ENCODE measurements around the gene CFAP45.

Gene CFAP45

DNA sequence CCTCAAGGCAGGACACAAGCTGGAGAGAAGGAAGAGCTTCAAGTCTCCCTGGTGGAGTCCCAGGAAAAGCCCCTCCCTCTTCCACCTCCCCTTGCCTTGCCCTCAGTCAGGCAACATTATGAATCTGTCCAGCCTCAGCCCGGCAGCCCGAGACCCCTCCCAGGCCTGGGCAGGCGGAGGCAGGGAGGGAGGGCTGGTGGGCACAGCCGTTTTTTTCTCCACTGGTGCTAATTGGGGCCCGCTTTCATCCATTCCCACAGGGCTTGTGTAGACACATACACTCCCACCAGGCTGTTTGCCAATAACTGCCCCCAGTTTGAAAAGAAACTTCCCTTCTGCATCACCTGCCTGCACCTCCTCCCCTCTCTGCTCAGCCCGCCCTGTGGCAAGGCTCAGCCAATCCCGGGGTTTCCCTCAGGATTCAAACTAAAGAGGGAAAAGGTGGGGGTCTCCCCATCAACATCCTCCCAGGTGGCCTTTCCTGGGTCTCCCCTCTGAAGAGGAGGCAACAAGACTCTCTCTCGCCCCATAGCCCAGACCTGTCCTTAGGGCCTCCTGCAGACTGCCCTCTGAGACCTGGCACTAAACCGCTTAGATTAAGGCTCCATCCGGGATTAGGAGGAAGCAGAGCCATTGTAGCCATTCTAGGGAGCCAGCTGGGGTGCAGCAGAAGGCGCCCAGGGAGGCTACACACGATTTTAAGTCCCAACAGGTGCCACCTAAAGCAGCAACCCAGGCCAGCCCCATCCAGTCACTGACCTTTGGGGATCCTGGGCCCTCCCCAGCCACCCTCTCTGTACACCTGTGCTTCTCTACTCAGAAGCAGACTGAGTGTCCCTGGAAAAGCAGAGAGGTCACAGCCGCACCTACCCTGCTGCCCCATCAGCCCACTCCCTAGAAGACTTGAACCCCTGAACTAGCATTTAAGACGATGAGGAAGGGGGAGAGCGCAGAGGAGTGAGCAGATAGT is 41.9 kb upstream of the CFAP45 start:
- Histone ChIP-seq H3K4me3 (ENCODE audit: low read depth in 1 of 2, low read length in 2 of 2) (no peak overlapping the region), H3K36me3 (ENCODE audit: insufficient read depth, low read length) (no peaks in the 10 kb centered on the region), H3K27me3 (ENCODE audit: control insufficient read depth in 1 of 2, insufficient read depth in 2 of 2, low read length in 2 of 2) (peaks cover 0 to under 1% of the 10 kb centered on the region in 2 donors), H3K27ac (ENCODE audit: low read depth, low read length) (no peak overlapping the region), H3K9me3 (ENCODE audit: low read length) (no peaks in the 10 kb centered on the region), H3K4me1 (ENCODE audit: insufficient read depth, low read length) (peaks cover 7% of the 10 kb centered on the region), H3K9ac (ENCODE audit: low read length) (no peak overlapping the region)

DNA sequence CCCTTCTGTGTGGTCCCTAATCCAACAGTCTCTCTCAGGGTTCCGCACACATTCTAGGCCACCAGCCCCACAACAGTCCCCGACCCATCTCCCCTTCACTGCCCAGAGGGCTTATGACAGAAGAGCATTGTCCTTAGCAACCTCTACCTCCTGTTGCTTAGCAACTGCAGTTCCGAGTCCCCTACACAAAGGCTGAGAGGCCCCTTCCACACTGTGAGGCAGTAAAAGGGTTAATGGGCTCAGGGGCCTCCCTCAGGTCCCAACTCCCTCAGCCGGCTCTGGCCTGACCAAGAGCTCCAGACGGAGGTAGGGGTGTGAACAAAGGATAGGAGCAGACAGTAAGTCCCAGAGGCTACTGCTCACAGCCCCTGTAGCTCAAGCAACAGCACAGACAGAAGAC is 41.2 kb upstream of the CFAP45 start:
- H3K27ac ChIP-seq (ENCODE audit: low read depth, low read length) = no peak overlapping the region
- no peak overlapping the region for H3K4me3 ChIP-seq (ENCODE audit: low read depth in 1 of 2, low read length in 2 of 2)
- no peaks in the 10 kb centered on the region for H3K9me3 ChIP-seq (ENCODE audit: low read length)
- no peaks in the 10 kb centered on the region for H3K36me3 ChIP-seq (ENCODE audit: insufficient read depth, low read length)
- H3K9ac ChIP-seq (ENCODE audit: low read length) = no peak overlapping the region
- H3K27me3 ChIP-seq (ENCODE audit: control insufficient read depth in 1 of 2, insufficient read depth in 2 of 2, low read length in 2 of 2) = peaks cover 0 to 5% of the 10 kb centered on the region in 2 donors
- H3K4me1 ChIP-seq (ENCODE audit: insufficient read depth, low read length) = peaks cover 7% of the 10 kb centered on the region

DNA sequence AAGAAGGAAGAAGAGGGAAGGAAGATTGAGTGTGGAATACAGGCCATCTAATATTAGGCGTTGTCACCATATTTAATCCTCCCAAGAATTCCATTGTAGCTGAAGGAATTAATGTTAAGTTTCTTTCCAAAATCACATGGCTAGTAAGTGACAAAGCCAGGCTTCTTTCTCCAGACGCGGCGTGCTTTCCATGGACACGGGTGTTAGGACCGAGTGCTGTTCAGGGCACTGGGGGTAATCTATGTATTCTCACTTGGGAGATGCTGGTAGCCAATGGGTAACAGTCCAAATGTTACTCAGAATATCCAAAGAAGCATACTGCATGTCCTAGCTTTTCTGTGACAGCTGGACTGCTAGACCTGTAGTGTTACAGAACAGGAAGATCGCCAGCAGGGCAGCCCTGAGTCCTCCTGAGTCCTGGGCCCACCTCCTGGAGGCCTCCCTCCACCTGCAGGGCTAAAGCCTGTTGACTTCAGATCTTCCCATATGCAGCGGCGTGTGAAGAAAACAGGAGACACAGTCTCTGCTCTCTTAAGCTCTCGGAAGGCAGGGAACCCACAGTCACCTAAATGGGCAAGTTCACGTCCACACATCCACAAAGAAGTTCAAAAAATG is 40.1 kb upstream of the CFAP45 start:
- no peaks in the 10 kb centered on the region for H3K9me3 ChIP-seq (ENCODE audit: low read length)
- no peaks in the 10 kb centered on the region for H3K36me3 ChIP-seq (ENCODE audit: insufficient read depth, low read length)
- H3K9ac ChIP-seq (ENCODE audit: low read length) = no peak overlapping the region
- no peak overlapping the region for H3K27ac ChIP-seq (ENCODE audit: low read depth, low read length)
- peaks cover 0 to 5% of the 10 kb centered on the region in 2 donors for H3K27me3 ChIP-seq (ENCODE audit: control insufficient read depth in 1 of 2, insufficient read depth in 2 of 2, low read length in 2 of 2)
- H3K4me1 ChIP-seq (ENCODE audit: insufficient read depth, low read length) = peaks cover 4% of the 10 kb centered on the region
- H3K4me3 ChIP-seq (ENCODE audit: low read depth in 1 of 2, low read length in 2 of 2) = no peak overlapping the region

DNA sequence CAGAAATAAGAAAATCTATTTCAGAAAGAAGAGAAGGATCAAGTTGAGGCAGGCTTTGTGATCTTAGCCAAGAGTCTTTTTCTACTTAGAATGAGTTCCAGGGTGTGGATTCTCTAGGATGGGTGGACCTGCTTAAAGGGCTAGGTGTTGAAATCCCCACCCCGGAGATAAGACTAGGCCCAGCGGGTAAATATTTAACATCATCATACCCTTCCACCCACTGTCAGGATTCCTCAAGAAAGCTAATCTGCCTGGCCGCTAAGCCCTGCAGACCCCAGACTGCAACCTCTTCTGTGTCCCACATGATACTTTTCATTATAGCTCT is 39.7 kb upstream of the CFAP45 start:
- no peak overlapping the region for H3K27ac ChIP-seq (ENCODE audit: low read depth, low read length)
- H3K27me3 ChIP-seq (ENCODE audit: control insufficient read depth in 1 of 2, insufficient read depth in 2 of 2, low read length in 2 of 2) = peaks cover 0 to 5% of the 10 kb centered on the region in 2 donors
- no peak overlapping the region for H3K9ac ChIP-seq (ENCODE audit: low read length)
- H3K9me3 ChIP-seq (ENCODE audit: low read length) = no peaks in the 10 kb centered on the region
- H3K36me3 ChIP-seq (ENCODE audit: insufficient read depth, low read length) = no peaks in the 10 kb centered on the region
- H3K4me3 ChIP-seq (ENCODE audit: low read depth in 1 of 2, low read length in 2 of 2) = no peak overlapping the region
- no peaks in the 10 kb centered on the region for H3K4me1 ChIP-seq (ENCODE audit: insufficient read depth, low read length)

DNA sequence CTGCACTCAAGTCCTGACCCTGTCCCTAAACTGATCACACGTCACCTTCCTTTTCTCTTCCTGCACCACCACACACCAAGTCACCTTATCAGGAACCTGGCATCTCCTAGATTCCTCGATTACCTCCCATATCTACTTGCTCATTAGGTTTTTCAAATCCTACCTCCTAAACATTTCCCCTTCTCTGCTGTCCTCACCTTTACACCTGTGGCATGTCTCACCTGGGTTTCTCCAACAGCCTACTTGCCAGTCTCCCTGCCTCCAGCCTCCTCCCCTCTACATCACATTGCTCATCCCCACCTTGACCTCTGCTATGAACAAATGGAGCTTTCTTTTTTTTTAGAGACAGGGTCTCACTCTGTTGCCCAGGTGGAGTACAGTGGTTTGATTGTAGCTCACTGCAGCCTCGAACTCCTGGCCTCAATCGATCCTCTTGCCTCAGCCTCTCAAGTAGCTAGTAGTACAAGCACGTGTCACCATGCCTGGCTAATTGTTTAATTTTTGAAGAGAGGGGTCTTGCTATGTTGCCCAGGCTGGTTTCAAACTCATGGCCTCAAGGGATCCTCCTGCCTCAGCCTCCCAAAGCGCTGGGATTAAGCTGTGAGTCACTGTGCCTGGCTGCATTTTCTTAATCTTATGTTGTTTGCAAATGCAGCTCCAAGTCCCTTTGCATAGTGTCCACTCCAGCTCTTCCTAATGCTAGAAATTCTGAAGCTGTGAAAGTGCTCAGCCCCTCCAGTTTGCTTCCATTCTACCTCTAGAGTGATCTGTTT is 39.1 kb upstream of the CFAP45 start:
- no peaks in the 10 kb centered on the region for H3K4me1 ChIP-seq (ENCODE audit: insufficient read depth, low read length)
- no peak overlapping the region for H3K4me3 ChIP-seq (ENCODE audit: low read depth in 1 of 2, low read length in 2 of 2)
- H3K27me3 ChIP-seq (ENCODE audit: control insufficient read depth in 1 of 2, insufficient read depth in 2 of 2, low read length in 2 of 2) = peaks cover 0 to 5% of the 10 kb centered on the region in 2 donors
- no peak overlapping the region for H3K9ac ChIP-seq (ENCODE audit: low read length)
- H3K36me3 ChIP-seq (ENCODE audit: insufficient read depth, low read length) = no peaks in the 10 kb centered on the region
- no peaks in the 10 kb centered on the region for H3K9me3 ChIP-seq (ENCODE audit: low read length)
- H3K27ac ChIP-seq (ENCODE audit: low read depth, low read length) = no peak overlapping the region

DNA sequence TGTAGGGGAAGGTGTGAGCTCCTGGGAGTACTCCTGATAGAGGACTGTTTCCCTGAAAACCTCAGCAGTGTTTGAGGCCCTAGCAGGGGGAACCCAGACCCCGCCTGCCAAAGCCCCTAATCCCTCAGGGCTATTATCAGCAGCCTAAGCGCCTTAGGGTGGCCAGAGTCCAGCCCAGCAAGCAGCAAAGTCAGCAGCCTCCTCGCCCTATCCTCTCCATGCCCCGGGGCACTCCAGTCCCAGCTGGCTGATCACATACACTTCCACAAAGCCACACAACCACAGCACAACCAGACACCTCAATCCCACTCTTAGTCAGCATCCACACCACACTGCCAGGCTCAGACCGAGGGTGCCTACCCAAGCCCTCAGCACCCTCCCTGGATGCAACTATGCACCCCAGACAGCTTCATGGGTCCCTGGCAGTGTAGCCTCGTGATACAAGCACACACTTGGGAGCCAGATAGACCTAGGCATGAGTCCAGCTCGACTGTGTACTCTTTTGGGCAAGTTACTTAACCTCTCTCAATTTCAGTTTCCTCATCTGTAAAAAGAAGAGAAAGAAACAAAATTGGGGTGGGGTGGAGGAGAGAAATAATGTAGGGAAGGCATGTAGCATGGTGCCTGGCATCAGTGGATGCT is 38.4 kb upstream of the CFAP45 start:
- no peak overlapping the region for H3K4me3 ChIP-seq (ENCODE audit: low read depth in 1 of 2, low read length in 2 of 2)
- H3K9ac ChIP-seq (ENCODE audit: low read length) = no peak overlapping the region
- H3K27ac ChIP-seq (ENCODE audit: low read depth, low read length) = no peak overlapping the region
- H3K36me3 ChIP-seq (ENCODE audit: insufficient read depth, low read length) = no peaks in the 10 kb centered on the region
- no peaks in the 10 kb centered on the region for H3K4me1 ChIP-seq (ENCODE audit: insufficient read depth, low read length)
- H3K27me3 ChIP-seq (ENCODE audit: control insufficient read depth in 1 of 2, insufficient read depth in 2 of 2, low read length in 2 of 2) = peaks cover 0 to 5% of the 10 kb centered on the region in 2 donors
- no peaks in the 10 kb centered on the region for H3K9me3 ChIP-seq (ENCODE audit: low read length)

DNA sequence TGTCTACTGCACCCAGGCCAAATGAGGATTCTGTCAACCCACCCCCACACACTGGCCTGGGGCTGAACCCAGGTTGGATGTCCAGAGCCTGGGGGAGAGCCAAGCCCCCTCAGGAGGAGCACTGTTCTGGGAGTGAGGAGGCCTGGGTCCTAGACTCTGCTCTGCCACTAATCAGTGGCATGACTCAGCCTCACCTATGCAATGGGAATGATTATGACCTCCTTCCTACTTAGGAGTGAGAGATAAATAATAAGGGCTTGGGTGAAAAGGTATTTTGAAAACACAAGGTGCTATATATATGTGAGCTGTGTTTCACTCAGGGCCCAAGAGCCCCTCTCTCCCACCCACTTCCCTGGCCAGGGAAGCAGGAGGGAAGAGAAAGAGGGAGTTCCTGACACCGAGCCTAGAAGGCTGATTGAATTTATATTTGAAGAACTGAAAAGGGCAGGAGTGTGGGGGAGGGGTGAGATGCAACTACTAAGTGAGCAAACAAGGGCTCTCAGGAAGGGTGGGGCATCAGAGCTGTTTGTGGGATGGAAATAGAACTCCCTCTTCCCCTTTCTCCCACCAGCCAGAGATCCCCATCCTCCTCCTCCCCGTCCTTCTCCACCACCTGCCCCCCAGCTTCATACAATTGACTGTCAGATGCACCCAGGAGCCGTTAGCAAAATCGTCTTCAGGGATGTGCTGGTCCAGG is 37.2 kb upstream of the CFAP45 start:
- H3K36me3 ChIP-seq (ENCODE audit: insufficient read depth, low read length) = no peaks in the 10 kb centered on the region
- no peak overlapping the region for H3K9ac ChIP-seq (ENCODE audit: low read length)
- H3K27ac ChIP-seq (ENCODE audit: low read depth, low read length) = no peak overlapping the region

DNA sequence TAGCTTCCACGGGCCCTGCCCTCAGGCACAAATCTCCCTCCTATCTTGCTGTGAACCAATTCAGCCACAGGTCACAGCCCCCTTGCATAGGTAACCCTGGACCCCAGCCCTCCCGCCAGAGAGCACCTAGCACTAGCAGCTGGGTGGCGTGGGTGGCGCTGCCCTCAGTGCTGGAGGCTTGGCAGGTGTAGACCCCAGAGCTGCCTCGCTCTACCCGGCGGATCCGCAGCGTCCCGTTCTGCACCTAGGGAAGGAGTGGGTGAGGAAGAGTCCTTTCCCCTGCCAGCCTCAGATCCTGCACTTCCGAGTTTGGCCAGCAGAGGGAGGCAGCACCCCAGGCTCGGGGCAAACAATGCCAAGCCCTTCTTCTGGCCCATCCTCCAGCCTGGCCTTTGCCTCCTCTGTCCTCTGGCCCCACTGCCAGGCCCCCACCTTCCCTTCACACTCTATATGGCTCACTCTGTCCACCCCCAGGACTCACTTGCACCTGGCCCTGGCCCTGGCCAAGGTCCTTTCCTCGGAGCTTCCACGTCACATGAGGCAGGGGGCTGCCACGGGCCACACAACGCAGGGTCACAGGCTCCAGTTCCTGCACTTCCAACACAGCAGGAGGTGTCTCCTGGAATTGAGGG is 36.4 kb upstream of the CFAP45 start:
- H3K36me3 ChIP-seq (ENCODE audit: insufficient read depth, low read length) = no peaks in the 10 kb centered on the region
- no peak overlapping the region for H3K27ac ChIP-seq (ENCODE audit: low read depth, low read length)
- H3K27me3 ChIP-seq (ENCODE audit: control insufficient read depth in 1 of 2, insufficient read depth in 2 of 2, low read length in 2 of 2) = peaks cover 0 to 5% of the 10 kb centered on the region in 2 donors
- H3K9ac ChIP-seq (ENCODE audit: low read length) = no peak overlapping the region
- no peak overlapping the region for H3K4me3 ChIP-seq (ENCODE audit: low read depth in 1 of 2, low read length in 2 of 2)
- H3K4me1 ChIP-seq (ENCODE audit: insufficient read depth, low read length) = no peaks in the 10 kb centered on the region
- no peaks in the 10 kb centered on the region for H3K9me3 ChIP-seq (ENCODE audit: low read length)

More for the DNA sequence above, 37.2 kb upstream of the CFAP45 start:
- Histone ChIP-seq H3K27me3 (ENCODE audit: control insufficient read depth in 1 of 2, insufficient read depth in 2 of 2, low read length in 2 of 2) (peaks cover 0 to 5% of the 10 kb centered on the region in 2 donors), H3K4me3 (ENCODE audit: low read depth in 1 of 2, low read length in 2 of 2) (no peak overlapping the region), H3K9me3 (ENCODE audit: low read length) (no peaks in the 10 kb centered on the region), H3K4me1 (ENCODE audit: insufficient read depth, low read length) (no peaks in the 10 kb centered on the region)

DNA sequence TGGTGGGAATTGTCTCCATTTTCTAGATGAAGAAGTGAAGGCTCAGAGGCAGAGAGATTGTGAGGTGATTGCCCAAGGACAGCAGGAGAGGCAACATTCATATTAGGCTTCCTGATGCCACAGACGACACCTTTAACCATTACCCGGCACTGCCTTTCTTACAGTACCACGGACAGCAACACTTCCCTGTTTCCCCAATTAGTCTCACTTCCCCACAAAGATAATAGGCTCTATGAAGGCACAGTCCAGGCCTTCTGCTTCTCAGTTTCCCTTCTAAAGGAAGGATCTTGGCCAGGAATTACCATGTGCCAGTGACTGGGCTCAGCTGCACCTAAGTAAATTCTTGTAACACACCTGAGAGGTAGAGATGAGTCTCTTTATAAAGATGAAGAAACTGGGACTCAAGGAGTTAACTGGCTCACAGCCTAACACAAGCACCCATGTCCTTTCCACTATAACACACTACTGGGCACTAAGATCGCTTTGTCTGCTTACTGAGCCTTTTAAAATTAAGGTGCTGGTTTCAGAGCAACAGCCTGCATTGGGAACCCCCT is 35.8 kb upstream of the CFAP45 start:
- H3K27ac ChIP-seq (ENCODE audit: low read depth, low read length) = no peak overlapping the region
- H3K9ac ChIP-seq (ENCODE audit: low read length) = no peak overlapping the region

DNA sequence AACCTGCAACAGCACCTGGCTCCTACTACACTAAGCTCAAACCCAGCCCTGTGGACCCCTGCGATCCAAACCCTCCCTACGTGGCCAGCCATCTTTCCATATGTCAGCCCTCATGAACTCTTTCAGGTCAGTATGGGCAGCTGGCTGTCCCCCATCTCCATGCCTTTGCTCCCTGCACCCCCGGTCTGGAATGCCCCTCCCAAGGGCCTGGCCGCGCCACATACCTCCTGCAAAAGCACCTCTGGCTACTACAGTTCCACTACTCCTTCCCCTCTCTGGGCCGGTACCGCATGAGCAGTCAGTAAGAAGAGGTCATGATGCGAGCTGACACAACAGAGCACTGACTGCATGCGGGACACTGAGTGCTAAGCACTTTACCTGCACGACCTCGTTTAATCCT is 35.3 kb upstream of the CFAP45 start:
- no peaks in the 10 kb centered on the region for H3K9me3 ChIP-seq (ENCODE audit: low read length)
- no peak overlapping the region for H3K27ac ChIP-seq (ENCODE audit: low read depth, low read length)
- no peak overlapping the region for H3K4me3 ChIP-seq (ENCODE audit: low read depth in 1 of 2, low read length in 2 of 2)
- peaks cover 0 to 5% of the 10 kb centered on the region in 2 donors for H3K27me3 ChIP-seq (ENCODE audit: control insufficient read depth in 1 of 2, insufficient read depth in 2 of 2, low read length in 2 of 2)
- H3K36me3 ChIP-seq (ENCODE audit: insufficient read depth, low read length) = no peaks in the 10 kb centered on the region
- H3K4me1 ChIP-seq (ENCODE audit: insufficient read depth, low read length) = no peaks in the 10 kb centered on the region
- H3K9ac ChIP-seq (ENCODE audit: low read length) = no peak overlapping the region

More for the DNA sequence above, 35.8 kb upstream of the CFAP45 start:
- H3K9me3 ChIP-seq (ENCODE audit: low read length) = no peaks in the 10 kb centered on the region
- H3K36me3 ChIP-seq (ENCODE audit: insufficient read depth, low read length) = no peaks in the 10 kb centered on the region
- H3K4me1 ChIP-seq (ENCODE audit: insufficient read depth, low read length) = no peaks in the 10 kb centered on the region
- H3K27me3 ChIP-seq (ENCODE audit: control insufficient read depth in 1 of 2, insufficient read depth in 2 of 2, low read length in 2 of 2) = peaks cover 0 to 5% of the 10 kb centered on the region in 2 donors
- H3K4me3 ChIP-seq (ENCODE audit: low read depth in 1 of 2, low read length in 2 of 2) = no peak overlapping the region

All from muscle layer of colon (tissue), 2 donors.